HepG2 (cell line): ENCODE data around the gene C20orf144. TPM values are rescaled to one million over a fixed set of nuclear protein-coding genes. Genes with fewer than 3 reads are reported as not detected.

Experiments used
- FOXK1 ChIP-seq: sonication (generic); formaldehyde crosslinking; IDR thresholded peaks from 2 replicates; pipeline ENCODE4 v1.4.0; 2020; ENCODE audit warnings: low read depth, missing genetic modification reagents, borderline replicate concordance
- HMGA1 ChIP-seq: sonication (generic); formaldehyde crosslinking; conservative IDR thresholded peaks from 2 replicates; pipeline ENCODE4 v1.4.0; 2020; ENCODE audit warnings: missing genetic modification reagents
- MTA3 ChIP-seq: sonication (generic); formaldehyde crosslinking; IDR thresholded peaks from 2 replicates; pipeline ENCODE4 v1.4.0; 2020; ENCODE audit warnings: missing genetic modification reagents
- PHF20 ChIP-seq: sonication (generic); formaldehyde crosslinking; IDR thresholded peaks from 2 replicates; pipeline ENCODE4 v1.5.0; 2020; ENCODE audit warnings: mild to moderate bottlenecking, missing genetic modification reagents
- PHF8 ChIP-seq: sonication (generic); formaldehyde crosslinking; IDR thresholded peaks from 2 replicates; pipeline ENCODE4 v1.5.0; 2020; ENCODE audit warnings: missing genetic modification reagents
- ZFP36L1 ChIP-seq: sonication (generic); formaldehyde crosslinking; IDR thresholded peaks from 2 replicates; pipeline ENCODE4 v1.8.0; 2022; ENCODE audit warnings: mild to moderate bottlenecking, missing genetic modification reagents, moderate library complexity
- ZNF350 ChIP-seq: sonication (generic); formaldehyde crosslinking; IDR thresholded peaks from 2 replicates; pipeline ENCODE4 v1.4.0; 2020; ENCODE audit warnings: mild to moderate bottlenecking, low read depth, missing genetic modification reagents, borderline replicate concordance
- ZNF451 ChIP-seq: sonication (generic); formaldehyde crosslinking; IDR thresholded peaks from 2 replicates; pipeline ENCODE4 v1.5.0; 2020; ENCODE audit warnings: mild to moderate bottlenecking, missing genetic modification reagents
- ZNF772 ChIP-seq: sonication (generic); formaldehyde crosslinking; IDR thresholded peaks from 2 replicates; pipeline ENCODE4 v1.5.0; 2020; ENCODE audit warnings: mild to moderate bottlenecking, missing genetic modification reagents
- ZNF782 ChIP-seq: sonication (generic); formaldehyde crosslinking; IDR thresholded peaks from 2 replicates; pipeline ENCODE4 v1.4.0; 2020; ENCODE audit warnings: missing genetic modification reagents, mild to moderate bottlenecking, borderline replicate concordance
- ZNF883 ChIP-seq: sonication (generic); formaldehyde crosslinking; IDR thresholded peaks from 2 replicates; pipeline ENCODE4 v1.5.1; 2020; ENCODE audit warnings: mild to moderate bottlenecking, missing genetic modification reagents; ENCODE audit errors: not compliant biosample characterization
- polyA plus RNA-seq, 8 experiments: library from polyadenylated mRNA; depleted of rRNA in 3 of 8; stranded (reverse) in 7 of 8; unstranded in 1 of 8; fragments of >200 nt; fragmentation: Illumina TruSeq in 4 of 8; extraction: Trizol in 4 of 8; gene quantifications; 2 replicates each; pipeline versions ENCODE4 v1.2.1 to v1.2.3, GENCODE V29; 2011 to 2016; ENCODE audit warnings: low read depth in 4 of 8, missing spikeins in 1 of 8, mixed read lengths in 1 of 8; ENCODE audit not compliant: insufficient read depth in 1 of 8
- total RNA-seq, 5 experiments: library from RNA; depleted of rRNA; stranded (reverse); fragments of >200 nt; fragmentation: Illumina TruSeq; extraction: Trizol; gene quantifications; 2 replicates each; pipeline ENCODE4 v1.2.3, GENCODE V29; 2016; ENCODE audit warnings: low read depth in 1 of 5
- TF ChIP-seq, protein P1 (sequence below): sonication (generic); formaldehyde crosslinking; IDR thresholded peaks from 2 replicates; pipeline ENCODE4 v1.8.1; 2023; ENCODE audit warnings: mild to moderate bottlenecking, missing genetic modification reagents
- TF ChIP-seq, protein P2 (sequence below): sonication (generic); formaldehyde crosslinking; IDR thresholded peaks from 2 replicates; pipeline ENCODE4 v1.8.0; 2022; ENCODE audit warnings: mild to moderate bottlenecking, missing genetic modification reagents, moderate library complexity
- TF ChIP-seq, protein P3 (sequence below): sonication (generic); formaldehyde crosslinking; IDR thresholded peaks from 2 replicates; pipeline ENCODE4 v1.4.0; 2020; ENCODE audit warnings: missing genetic modification reagents, borderline replicate concordance
- TF ChIP-seq, protein P4 (sequence below): sonication (generic); formaldehyde crosslinking; IDR thresholded peaks from 2 replicates; pipeline ENCODE4 v1.4.0; 2020; ENCODE audit warnings: missing genetic modification reagents
- TF ChIP-seq, protein P5 (sequence below): sonication (generic); formaldehyde crosslinking; IDR thresholded peaks from 2 replicates; pipeline ENCODE4 v1.5.0; 2020; ENCODE audit warnings: missing genetic modification reagents
- TF ChIP-seq, protein P6 (sequence below): sonication (generic); formaldehyde crosslinking; IDR thresholded peaks from 2 replicates; pipeline ENCODE4 v1.4.0; 2020; ENCODE audit warnings: mild to moderate bottlenecking, low read depth, missing genetic modification reagents

C20orf144 gene
- total and polyA plus RNA-seq, 2 of the 13 experiments (the other 11 are each of a cell fraction or from before 2014, with no cell fraction given): 0.09 to 0.16 TPM

- TF ChIP-seq, protein P1, sequence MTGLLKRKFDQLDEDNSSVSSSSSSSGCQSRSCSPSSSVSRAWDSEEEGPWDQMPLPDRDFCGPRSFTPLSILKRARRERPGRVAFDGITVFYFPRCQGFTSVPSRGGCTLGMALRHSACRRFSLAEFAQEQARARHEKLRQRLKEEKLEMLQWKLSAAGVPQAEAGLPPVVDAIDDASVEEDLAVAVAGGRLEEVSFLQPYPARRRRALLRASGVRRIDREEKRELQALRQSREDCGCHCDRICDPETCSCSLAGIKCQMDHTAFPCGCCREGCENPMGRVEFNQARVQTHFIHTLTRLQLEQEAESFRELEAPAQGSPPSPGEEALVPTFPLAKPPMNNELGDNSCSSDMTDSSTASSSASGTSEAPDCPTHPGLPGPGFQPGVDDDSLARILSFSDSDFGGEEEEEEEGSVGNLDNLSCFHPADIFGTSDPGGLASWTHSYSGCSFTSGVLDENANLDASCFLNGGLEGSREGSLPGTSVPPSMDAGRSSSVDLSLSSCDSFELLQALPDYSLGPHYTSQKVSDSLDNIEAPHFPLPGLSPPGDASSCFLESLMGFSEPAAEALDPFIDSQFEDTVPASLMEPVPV: no peak
- TF ChIP-seq HMGA1 (CRISPR knock-in tag) (no peak), PHF8 (CRISPR knock-in tag) (0 out of 2 replicates have a peak, but pooled peaks have one; percentile 6), ZNF451 (CRISPR knock-in tag) (no peak), ZNF772 (0 out of 2 replicates have a peak, but pooled peaks have one; percentile 35), FOXK1 (CRISPR knock-in tag) (no peak), MTA3 (no peak), ZFP36L1 (no peak), ZNF350 (CRISPR knock-in tag) (no peak), ZNF782 (CRISPR knock-in tag) (no peak), ZNF883 (peak; percentile 22), PHF20 (CRISPR knock-in tag) (no peak)
- TF ChIP-seq, protein P2, sequence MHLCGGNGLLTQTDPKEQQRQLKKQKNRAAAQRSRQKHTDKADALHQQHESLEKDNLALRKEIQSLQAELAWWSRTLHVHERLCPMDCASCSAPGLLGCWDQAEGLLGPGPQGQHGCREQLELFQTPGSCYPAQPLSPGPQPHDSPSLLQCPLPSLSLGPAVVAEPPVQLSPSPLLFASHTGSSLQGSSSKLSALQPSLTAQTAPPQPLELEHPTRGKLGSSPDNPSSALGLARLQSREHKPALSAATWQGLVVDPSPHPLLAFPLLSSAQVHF: no peak
- TF ChIP-seq, protein P3, sequence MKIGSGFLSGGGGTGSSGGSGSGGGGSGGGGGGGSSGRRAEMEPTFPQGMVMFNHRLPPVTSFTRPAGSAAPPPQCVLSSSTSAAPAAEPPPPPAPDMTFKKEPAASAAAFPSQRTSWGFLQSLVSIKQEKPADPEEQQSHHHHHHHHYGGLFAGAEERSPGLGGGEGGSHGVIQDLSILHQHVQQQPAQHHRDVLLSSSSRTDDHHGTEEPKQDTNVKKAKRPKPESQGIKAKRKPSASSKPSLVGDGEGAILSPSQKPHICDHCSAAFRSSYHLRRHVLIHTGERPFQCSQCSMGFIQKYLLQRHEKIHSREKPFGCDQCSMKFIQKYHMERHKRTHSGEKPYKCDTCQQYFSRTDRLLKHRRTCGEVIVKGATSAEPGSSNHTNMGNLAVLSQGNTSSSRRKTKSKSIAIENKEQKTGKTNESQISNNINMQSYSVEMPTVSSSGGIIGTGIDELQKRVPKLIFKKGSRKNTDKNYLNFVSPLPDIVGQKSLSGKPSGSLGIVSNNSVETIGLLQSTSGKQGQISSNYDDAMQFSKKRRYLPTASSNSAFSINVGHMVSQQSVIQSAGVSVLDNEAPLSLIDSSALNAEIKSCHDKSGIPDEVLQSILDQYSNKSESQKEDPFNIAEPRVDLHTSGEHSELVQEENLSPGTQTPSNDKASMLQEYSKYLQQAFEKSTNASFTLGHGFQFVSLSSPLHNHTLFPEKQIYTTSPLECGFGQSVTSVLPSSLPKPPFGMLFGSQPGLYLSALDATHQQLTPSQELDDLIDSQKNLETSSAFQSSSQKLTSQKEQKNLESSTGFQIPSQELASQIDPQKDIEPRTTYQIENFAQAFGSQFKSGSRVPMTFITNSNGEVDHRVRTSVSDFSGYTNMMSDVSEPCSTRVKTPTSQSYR: no peak
- TF ChIP-seq, protein P4, sequence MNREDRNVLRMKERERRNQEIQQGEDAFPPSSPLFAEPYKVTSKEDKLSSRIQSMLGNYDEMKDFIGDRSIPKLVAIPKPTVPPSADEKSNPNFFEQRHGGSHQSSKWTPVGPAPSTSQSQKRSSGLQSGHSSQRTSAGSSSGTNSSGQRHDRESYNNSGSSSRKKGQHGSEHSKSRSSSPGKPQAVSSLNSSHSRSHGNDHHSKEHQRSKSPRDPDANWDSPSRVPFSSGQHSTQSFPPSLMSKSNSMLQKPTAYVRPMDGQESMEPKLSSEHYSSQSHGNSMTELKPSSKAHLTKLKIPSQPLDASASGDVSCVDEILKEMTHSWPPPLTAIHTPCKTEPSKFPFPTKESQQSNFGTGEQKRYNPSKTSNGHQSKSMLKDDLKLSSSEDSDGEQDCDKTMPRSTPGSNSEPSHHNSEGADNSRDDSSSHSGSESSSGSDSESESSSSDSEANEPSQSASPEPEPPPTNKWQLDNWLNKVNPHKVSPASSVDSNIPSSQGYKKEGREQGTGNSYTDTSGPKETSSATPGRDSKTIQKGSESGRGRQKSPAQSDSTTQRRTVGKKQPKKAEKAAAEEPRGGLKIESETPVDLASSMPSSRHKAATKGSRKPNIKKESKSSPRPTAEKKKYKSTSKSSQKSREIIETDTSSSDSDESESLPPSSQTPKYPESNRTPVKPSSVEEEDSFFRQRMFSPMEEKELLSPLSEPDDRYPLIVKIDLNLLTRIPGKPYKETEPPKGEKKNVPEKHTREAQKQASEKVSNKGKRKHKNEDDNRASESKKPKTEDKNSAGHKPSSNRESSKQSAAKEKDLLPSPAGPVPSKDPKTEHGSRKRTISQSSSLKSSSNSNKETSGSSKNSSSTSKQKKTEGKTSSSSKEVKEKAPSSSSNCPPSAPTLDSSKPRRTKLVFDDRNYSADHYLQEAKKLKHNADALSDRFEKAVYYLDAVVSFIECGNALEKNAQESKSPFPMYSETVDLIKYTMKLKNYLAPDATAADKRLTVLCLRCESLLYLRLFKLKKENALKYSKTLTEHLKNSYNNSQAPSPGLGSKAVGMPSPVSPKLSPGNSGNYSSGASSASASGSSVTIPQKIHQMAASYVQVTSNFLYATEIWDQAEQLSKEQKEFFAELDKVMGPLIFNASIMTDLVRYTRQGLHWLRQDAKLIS (CRISPR knock-in tag): no peak
- TF ChIP-seq, protein P5, sequence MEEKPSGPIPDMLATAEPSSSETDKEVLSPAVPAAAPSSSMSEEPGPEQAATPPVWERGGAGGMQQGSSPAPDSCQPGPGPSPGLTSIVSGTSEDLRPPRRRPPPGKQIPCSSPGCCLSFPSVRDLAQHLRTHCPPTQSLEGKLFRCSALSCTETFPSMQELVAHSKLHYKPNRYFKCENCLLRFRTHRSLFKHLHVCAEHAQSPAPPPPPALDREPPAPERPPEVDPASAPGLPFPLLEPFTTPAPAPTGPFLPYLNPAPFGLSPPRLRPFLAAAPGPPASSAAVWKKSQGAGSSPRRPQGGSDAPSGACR: peak; percentile 60; the same call in 1 of the 2 replicates
- TF ChIP-seq, protein P6, sequence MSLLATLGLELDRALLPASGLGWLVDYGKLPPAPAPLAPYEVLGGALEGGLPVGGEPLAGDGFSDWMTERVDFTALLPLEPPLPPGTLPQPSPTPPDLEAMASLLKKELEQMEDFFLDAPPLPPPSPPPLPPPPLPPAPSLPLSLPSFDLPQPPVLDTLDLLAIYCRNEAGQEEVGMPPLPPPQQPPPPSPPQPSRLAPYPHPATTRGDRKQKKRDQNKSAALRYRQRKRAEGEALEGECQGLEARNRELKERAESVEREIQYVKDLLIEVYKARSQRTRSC (CRISPR knock-in tag): peak; percentile 66; the same call in 1 of the 2 replicates
Observed at GRCh38 chr20:33673410-33674293, 11.5 kb downstream of the C20orf144 start (continued).
